Right renal cortex interstitium (tissue), 3 donors: Measurements from ENCODE around the gene CD72. TPM values are rescaled to one million over a fixed set of nuclear protein-coding genes. Genes with fewer than 3 reads are reported as not detected.

Experiments
- DNase-seq, 3 donors: peaks; one replicate each; pipeline ENCODE4 v3.0.0-alpha.2; 2013; ENCODE audit warnings: low read depth in 3 of 3, low spot score in 2 of 3
- polyA plus RNA-seq, 3 donors: library from polyadenylated mRNA; unstranded; fragments of 120-200 nt; gene quantifications; one replicate each; pipeline ENCODE4 v1.2.1, GENCODE V29; 2013; ENCODE audit not compliant: insufficient read length in 3 of 3

CD72 gene, protein sequence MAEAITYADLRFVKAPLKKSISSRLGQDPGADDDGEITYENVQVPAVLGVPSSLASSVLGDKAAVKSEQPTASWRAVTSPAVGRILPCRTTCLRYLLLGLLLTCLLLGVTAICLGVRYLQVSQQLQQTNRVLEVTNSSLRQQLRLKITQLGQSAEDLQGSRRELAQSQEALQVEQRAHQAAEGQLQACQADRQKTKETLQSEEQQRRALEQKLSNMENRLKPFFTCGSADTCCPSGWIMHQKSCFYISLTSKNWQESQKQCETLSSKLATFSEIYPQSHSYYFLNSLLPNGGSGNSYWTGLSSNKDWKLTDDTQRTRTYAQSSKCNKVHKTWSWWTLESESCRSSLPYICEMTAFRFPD
- 1 to 10 TPM; 2.1 to 2.7 (median 2.4) TPM for polyA plus RNA-seq

DNA sequence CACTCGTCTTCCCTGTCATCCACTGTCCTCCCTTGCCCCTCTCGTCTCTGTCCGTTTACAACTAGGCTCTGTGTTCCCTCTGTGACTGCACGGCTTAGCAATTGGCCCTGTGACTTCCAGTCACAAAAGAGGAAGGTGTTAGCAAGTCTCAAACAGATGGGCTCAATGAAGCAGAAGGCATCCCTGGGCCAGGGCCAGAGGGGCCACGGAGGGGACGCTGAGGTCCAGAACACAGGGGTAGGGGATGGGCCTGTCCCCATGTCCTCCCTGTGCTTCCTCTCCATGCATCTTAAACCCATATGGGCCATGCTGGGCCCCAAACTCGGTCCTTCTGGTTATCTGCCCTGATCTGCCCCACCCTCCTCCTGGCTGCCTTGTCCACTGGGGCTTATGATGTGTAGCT is at the start of gene CD72:
CD72 (minus strand) TSS at position 89 of the 403 bp plus-strand sequence. CDS start 110 bp downstream, outside the sequence.
- DNase-seq = no peak

DNA sequence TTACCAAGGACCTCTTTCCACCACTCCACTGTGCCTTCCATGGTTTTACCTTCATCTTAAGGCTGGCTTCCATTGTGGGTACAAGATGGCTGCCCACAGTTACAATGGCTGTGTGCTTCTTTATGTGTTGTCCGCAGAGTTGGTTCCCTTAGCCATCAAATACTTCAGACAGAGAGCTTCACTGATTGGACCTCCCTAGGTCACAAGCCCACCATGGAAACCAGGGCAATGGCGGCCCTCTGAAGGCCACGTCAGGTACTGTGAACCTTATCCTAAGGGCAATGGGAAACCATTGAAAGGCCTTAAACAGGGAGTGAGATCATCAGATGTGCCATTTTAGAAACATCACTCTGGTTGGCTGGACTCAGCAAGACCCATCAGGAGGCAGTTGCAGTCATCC is 49.7 kb upstream of the CD72 start:
- no peak for DNase-seq

DNA sequence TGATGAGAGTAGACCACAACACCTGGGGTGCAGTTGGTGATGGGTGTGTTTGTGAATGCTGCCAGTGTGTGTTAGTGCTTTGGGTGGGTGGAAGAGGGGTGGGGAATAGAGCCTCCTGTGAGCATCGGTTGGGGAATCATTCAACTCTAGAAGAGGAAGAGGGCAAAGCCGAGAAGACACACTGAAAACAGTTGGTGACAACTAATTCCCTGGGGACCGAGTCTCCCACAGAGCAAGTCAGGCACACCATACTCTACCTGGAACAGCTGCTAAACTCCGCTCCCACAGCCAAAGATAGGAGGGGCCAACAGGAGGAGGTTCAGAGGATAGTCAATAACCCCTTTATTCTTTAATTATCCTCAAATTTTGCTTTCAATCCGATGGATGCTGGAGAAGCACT is 48.3 kb upstream of the CD72 start:
- DNase-seq = no peak

DNA sequence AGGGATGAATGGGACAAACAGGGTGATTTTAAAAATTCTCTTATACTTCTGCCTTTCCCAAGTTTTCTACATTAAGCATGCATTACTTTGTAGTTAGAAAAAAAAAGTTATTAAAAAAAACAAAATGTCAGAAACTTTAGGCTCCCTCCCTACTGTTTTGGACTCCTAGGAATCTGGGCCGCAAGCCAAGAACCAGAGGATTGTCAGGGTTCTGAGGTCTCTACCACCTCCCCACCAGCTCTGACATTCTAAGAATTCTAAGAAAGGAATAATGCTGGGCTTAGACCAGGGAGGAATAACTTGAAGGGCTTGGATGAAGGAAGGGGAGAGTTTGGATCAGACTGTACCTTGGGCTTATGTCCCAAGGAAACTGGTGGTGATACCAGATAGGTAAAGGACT is 47.8 kb upstream of the CD72 start:
- DNase-seq = no peak

DNA sequence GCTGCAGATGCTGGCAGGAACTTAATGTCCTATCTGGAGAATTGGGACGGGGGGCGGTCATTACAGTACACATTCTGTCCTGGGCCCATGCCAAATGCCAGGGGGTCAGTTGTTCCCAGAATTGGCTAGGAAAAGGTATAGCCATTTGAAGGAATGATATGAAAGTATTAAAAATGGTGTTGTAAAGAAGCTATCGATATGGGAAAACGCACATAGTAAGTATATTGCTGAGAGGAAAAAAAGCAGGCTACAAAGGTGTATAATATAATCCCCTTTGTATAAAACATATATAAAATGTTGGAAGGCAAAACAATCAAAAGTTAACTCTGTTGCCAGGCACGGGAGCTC is 47.2 kb upstream of the CD72 start:
- no peak for DNase-seq

DNA sequence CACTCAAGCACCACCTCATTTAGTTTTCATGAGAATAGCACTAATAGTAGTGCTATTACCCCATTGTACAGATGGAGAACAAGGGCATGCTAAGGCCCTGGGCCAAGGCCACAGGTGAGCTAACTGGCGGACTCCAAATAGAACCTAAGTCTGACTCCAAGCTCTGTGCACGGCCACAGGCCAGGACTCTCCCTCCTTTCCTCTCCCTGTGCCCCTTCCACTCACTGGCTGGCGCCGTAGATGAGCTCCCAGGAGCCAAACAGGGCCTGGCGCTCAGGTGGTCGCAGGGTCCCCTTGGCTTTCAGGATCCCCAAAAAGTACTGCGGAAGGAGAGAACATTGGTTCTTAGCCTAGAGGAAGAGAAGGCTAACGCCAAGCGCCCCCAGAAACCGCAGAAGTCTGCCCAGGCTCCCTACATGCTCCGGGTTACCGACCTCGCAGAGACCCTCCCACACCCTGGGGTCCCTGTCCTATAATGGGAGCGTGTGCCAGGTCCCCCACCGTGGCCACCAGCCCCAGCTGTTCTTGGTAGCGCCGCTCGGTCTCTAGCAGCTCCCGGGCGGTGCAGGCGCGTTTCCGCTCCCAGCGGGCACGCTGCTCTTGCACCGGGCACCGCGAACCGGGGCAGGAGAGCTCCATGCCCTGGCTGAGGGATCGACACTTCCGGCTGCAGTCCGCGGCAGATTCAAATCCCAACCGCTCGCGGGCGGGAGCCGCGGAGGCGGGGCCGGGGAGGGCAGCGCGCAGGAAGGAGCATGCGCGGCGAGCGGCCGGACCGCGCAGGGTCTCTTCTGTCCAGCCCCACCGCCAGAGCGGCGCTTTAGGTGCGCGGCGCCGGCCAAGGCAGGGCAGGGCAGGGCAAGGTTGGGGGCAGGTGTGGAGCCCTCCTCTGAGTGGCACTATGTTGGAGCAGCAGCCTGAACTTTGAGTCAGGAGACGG is 46.6 kb upstream of the CD72 start, which contains the start of gene ARHGEF39:
ARHGEF39 (minus strand) TSS at position 665 of the 940 bp plus-strand sequence; CDS start at position 639, 26 bp downstream.
- DNase-seq = peak in 2 of 3 donors; percentile 68 to 71

DNA sequence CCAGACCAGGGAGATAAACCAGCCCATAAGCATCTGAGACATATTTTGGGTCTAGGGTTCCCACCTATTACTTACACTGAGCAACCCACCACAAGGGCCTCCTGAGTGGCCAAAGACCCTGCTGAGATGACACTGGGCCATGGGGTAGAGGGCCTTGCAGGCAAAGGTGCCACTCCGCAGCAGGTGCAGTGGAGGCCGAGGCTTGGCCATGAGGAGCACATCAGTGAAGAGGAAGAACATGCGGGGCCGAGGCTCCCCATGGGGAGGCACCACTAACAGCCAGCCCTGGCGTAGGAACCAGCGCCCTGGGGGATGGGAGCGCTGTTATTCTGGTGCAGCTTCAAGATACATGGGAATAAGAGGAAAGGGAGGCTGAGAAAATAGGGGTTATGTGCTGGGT is 44.2 kb upstream of the CD72 start:
- no peak for DNase-seq

DNA sequence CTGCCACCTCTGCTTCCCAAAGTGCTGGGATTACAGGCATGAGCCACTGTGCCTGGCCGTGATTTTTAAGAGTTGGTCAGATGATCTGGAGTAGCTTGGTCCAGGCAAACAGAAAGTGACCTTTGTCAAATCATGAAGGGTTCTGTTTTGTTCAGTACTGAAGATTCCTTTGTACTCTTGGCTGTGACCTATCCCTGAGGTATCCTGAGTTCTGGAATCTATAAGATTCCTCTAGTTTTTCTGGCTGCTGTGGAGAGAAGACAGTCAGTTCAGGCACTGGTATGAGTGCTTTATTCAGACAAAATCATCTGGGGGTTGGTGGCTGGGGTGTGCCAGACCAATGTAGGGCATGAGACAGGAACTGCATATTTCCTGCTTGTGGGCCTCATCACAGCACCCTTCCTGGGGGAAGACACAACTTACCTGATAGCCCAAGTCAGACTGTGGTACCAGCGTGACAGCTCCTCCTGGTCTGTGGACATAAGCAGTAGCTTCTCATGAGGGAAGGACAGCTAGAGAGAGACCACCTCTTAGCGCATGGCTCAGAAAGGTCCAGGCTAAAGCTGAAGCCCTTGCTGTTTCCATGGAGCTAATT is 43.6 kb upstream of the CD72 start:
- DNase-seq = no peak

DNA sequence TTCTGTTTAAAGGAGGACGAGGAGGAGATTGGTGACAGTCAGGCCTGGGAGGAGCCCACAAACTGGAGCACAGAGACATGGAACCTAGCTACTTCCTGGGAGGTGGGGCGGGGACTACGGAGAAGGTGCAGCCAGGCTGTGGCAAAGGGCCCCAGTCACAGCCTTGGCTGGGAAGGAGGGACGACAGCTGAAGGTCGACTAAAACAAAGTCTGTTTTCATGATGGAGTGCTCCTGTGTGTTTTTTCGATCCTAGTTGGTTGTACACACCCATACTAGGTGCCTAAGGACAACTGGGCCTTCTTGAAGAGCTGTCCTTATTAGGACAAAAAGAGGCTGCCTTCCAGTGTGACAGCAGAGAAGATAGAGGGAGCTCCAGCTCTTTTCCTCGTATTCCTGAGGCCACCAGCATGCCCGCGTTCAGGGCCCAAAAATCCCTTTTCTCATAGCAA is 42.8 kb upstream of the CD72 start:
- no peak for DNase-seq

DNA sequence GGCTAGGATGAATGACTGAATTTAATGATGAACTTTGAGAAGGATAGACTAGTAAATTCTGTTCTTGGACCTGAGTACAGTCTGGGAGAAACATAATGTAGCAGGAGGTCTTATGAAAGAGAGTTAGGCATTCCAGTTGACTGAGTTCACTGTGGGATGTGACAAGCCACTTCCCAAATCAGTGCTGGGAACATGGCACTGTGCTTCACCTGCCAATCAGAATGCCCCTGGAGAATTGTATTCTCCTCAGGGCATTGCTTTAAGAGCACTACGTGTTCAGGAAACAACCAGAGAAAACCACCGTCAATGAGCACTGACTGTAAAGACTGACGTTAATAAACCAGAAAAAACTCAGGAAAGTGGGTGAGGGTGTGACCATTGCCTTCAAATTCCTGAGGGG is 41.1 kb upstream of the CD72 start:
- no peak for DNase-seq

DNA sequence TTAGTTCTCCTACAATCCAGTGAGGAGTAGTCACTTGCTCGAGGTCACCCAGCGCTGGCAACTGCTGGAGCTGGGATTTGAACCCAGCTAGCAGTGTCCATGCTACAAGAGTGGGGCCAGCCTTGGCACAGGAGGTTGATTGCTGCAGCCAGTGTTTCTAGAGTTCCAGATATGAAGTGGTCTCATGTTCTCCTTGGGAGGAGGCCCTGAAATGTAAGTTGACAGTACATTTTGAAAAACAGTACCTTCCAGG is 40.7 kb upstream of the CD72 start:
- DNase-seq = no peak

DNA sequence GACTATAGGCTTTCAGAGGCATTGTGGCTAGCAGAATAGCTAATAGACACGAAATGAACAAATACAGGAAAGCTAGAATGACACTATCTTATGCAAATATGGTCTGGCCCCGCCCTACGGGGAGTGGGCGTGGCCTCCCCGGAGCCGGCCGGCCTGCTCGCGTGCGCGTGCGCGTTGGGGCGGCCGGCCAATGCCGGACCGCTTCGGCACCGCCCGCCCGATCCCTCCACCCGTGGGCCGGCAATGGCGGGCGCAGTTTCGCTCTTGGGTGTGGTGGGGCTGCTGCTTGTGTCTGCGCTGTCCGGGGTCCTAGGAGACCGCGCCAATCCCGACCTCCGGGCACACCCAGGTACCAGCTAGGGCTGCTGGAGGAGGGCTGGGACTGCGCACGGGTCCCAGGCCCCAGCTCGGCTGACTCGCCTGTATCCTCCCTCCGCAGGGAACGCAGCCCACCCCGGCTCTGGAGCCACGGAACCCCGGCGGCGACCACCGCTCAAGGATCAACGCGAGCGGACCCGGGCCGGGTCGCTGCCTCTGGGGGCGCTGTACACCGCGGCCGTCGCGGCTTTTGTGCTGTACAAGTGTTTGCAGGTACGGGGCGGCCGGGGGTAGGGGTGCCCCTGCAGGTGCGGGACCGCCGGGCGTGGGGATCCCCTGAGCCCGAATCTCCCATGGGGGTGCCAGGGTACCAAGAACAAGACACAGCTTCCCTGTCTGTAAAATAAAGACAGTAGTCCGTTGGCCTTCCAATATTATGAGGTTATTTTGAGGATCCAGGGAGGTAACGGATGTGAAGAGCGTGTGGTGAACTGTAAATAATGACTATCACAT is 40.1 kb upstream of the CD72 start, which contains the start of gene CCDC107:
CCDC107 (plus strand) TSS at position 156 of the 831 bp plus-strand sequence; CDS start at position 244, 88 bp downstream.
- peak in 2 of 3 donors; percentile 77 to 78 for DNase-seq

DNA sequence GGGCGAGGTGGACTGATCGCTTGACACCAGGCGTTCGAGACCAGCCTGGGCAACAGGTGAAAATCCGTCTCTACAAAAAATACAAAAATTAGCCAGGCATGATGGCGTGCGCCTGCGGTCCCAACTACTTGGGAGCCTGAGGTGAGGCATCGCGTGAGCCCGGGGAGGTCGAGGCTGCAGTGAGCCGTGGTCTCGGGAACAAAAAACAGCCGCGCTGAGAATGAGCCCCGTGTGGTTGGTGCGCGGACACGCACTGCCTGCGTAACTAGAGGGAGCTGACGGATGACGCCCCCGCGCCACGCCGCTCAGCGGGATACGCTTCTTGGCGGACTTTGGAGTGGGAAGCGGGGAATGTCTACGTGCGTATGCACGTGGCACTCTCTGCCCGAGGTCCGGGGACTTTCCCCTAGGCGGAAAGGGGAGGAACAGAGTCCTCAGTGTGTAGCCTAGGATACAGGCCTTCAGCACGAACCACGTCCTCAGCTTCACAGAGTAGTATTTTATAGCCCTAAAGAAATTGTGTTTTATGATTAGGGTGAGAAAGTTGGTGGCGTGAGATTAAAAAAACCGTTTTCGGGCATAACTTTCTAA is 39.4 kb upstream of the CD72 start, which contains the start of gene RMRP:
RMRP (minus strand) TSS at position 474 of the 591 bp plus-strand sequence.
- DNase-seq = peak; percentile 94 to 97 (median 95)

DNA sequence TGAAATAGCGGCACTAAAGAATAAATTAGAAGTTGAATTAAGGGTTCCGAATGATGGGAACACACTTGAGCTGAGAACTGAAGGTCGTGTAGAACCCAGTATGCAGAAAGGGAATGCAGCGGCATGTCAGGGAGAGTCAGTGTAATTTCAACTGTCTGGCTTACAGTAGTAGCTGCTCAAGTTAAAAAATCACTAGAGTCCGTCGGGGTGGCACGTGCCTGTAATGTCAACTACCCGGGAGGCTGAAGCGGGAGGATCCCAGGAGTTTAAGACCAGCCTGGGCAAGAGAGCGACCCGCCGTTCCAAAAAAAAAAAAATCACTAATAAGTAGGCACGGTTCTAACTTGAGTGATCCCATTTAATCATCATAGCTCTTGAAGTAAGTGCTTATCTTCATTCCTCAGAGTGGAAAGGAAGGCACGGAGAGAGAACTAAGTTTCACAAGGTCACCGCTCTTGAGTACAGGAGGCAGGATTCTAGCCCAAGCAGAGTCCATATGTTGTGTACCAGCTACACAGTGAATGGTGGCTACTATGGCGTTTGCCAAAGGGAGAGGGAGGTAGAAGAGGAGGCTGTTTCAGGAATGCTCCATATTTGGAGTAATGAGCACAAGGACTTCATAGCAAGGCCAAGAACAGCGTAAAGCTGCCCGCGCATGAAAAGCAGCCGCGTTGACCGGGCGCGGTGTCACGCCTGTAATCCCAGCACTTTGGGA is 38.8 kb upstream of the CD72 start:
- peak in 1 of 3 donors; percentile 63 for DNase-seq

DNA sequence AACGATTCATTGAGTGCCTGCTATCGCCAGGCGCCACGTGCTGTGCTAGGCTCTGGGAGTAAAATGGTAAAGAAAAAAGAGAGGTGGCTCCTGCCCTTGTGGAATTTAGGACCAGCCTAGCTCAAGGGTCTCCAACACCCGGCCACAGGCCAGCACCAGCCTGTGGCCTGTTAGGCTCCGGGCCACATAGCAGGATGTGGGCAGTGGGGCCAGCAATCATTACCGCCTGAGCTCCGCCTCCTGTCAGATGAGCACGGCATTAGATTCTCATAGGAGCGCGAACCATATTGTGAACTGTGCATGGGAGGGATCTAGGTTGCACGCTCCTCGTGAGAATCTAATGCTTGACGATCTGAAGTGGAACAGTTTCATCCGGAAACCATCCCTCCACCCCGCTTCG is 38.1 kb upstream of the CD72 start:
- no peak for DNase-seq

DNA sequence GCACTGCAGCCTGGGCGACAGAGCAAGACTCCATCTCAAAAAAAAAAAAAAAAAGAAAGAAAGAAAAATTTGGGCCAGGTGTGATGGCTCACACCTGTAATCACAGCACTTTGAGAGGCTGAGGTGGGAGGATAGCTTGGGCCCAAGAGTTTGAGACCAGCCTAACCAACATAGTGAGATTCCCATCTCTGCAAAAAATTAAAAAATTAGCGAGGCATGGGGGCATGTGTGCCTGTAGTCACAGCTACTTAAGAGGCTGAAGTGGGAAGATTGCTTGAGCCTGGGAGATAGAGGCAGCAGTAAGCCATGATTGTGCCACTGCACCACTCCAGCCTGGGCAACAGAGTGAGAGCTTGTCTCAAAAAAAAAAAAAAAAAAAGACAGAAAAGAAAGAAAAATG is 35.4 kb upstream of the CD72 start:
- DNase-seq = no peak

DNA sequence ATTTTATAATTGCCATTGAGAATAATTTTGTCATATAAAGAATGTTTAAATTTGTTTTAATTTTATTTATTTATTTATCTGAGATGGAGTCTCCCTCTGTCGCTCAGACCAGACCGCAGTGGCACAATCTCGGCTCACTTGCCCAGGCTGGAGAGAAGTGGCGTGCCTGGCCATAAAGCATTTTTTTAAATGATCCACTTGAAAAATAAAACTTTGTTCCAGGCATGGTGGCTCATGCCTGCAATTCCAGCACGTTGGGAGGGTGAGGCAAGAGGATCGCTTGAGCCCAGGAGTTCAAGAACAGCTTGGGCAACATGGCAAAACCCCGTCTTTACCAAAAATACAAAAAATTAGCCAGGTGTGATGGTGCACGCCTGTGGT is 34.6 kb upstream of the CD72 start:
- DNase-seq = no peak

DNA sequence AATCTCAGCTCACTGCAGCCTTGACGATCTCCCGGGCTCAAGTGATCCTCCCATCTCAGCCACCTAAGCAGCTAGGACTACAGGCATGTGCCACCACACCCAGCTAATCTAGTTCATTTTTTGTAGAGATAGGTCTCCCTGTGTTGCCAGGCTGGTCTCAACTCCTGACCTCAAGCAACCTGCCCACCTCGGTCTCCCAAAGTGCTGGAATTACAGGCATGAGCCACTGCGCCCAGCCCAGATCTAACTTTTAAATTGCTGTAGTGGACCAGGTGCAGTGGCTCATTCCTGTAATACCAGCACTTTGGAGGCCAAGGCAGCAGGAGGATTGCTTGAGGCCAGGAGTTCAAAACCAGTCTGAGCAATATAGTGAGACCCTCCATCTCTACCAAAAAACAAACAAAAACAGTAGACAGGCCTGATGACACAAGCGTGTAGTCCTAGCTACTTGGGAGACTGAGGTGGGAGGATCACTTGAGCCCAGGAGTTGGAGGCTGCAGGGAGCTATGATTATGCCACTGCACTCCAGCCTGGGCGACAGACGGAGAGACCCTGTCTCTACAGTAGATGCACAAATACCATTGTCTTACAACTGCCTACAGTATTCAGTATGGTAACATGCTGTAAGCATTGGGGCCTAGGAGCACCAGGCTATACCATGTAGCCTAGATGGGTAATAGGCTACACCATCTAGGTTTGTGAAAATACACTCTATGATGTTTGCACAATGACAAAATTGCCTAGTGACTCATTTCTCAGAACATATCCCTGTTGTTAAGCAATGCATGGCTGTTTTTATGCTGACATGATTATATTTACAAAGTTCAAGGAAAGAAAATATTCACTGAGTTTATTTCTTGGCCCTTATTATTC is 34.0 kb upstream of the CD72 start:
- no peak for DNase-seq
